Right ventricle myocardium superior (tissue), 1 donor: Measurements from ENCODE around the gene ZNF653. TPM values are rescaled to one million over a fixed set of nuclear protein-coding genes. Genes with fewer than 3 reads are reported as not detected.
A peak's percentile ranks its signal among the peaks of the same experiment; 100 is the strongest.
"Not testable (repeated sequence)": the region's sequence is repeated elsewhere in the genome, so short reads cannot be mapped to it uniquely, and the experiment has no call there.

ENCODE experiments used
- ATAC-seq: fragments of 200-7000 bp; cut with Tn5 transposase; one replicate; pipeline ENCODE4 v1.9.1; 2020; ENCODE audit warnings: mild to moderate bottlenecking; ENCODE audit not compliant: poor library complexity
- DNase-seq: peaks from one replicate; pipeline ENCODE4 v3.0.0-alpha.2; 2020
- intact Hi-C: fragments of 100-400 bp; cut with DNase I; formaldehyde crosslinking; loops from one replicate; pipeline ENCODE4 v1.11.2; 2022
- total RNA-seq: library from RNA; stranded (reverse); fragmentation: NEBNext Ultra II Directional; extraction: Animal tissue kit (Norgen Biotek cat#: 25700); gene quantifications from one replicate; pipeline ENCODE4 v1.2.1, GENCODE V29; 2021
- donor health status: DM: no; HTN: yes; CAD: no; lungs with severe emphysema.

Gene ZNF653
- total RNA-seq, 1 donor from 2014 or later = 2.9 TPM

DNA sequence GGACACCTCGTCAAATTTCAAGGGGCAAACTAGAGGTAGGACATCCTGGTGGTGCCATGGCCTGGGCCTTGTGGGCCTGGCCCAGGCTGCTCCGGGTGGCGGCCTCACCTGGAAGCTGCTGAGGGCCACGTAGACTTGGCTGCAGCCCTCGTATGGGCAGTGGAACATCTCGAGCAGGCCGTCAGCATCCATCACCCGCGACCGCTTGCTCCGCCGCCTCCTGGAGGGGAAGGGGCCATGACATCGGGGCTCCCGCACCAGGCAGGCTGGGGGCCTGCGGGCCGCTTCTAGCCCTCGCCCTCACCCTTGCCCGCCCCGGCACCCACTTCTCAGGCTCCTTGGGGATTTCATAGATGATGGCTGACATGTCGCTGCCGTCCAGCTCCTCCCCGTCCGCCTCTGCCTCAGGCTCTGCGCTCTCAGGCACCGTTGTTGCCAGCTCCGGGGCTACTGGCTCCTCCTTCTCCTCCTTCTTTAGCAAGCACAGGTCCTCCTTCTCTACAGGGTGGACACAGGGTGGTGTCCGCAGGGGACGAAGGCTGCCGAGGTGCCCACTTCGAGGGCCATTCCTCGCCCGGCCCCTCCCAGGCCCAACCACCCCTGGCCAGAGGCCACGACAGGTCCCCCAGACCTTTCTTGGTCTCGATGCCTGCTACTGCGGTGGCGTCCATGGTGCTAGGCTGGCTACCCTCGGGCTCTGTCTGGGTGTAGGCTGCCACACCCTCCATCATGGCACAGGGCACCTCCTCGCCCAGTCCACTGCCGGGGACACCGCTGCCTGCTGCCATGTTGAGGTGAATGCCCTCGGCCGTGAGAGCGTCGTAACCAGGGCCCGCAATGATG lies 18.8 kb downstream of the ZNF653 start:
- ATAC-seq (no peak), DNase-seq (no peak)
- intact Hi-C loops = no loop called here

DNA sequence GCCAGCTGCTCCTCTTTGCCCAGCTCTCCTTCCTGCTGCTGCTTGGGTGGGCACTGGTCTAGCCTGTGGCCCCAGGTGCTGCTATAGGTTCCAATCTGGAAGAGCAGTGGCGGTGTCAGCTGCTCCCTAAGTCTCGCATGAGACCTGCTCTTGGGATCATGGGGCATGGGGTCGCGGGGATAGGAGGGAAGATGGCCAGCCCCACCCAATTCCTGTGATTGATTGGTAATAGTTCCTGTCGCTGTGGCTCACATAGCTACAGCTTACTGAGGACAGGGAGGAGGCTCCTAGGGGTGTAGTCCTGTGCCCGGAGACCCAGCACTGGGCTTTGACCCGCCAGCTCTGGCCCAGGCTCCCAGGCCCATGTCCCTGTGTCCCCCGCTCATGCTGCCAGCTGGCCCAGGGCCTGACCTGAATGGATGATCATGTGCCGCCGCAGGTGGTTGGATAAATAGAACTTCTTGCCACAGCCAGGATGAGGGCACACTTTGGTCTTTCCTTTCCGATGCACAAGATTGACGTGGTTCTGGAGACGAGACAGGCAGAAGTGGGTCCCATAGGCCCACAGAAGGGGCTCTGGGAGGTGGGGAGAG lies 20.3 kb downstream of the ZNF653 start:
- no peak for ATAC-seq
- intact Hi-C loops = no loop called here
- DNase-seq = no peak

DNA sequence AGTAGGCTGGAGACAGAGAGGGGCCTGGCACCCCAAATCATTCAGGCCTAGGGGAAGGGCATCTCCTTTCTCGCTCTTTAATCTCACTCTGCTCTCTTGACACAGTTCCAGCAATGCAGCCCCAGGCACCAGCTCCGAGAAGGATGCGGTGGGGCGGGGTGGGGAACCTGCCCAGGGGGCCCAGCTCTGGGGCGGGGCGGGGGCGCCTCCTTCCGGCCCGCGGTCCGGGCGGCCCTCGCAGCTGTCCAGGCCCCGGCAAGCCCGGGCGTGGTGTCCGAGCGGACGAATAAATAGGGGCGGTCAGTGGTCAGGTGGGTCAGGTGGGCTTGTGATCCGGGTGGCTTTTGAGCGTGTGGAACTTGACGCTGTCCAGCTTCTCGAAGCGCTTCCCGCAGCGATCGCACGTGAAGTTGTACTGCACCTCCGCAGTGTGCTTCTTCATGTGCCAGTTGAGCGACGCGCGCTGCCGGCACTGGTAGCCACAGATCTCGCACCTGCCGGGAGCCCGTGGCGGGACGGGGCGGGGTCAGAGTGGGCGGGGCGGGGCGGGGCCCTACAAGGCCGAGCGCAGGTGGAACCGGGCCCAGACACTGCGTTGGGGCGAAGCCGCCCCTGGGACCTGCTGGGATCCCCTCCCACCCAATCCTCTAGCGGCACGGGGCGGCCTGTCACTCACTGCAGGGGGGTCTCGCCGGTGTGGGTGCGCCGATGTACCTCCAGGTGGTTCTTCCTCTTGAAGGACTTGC lies 22.1 kb downstream of the ZNF653 start:
- ATAC-seq (no peak), DNase-seq (no peak)
- intact Hi-C loops = no loop called here

DNA sequence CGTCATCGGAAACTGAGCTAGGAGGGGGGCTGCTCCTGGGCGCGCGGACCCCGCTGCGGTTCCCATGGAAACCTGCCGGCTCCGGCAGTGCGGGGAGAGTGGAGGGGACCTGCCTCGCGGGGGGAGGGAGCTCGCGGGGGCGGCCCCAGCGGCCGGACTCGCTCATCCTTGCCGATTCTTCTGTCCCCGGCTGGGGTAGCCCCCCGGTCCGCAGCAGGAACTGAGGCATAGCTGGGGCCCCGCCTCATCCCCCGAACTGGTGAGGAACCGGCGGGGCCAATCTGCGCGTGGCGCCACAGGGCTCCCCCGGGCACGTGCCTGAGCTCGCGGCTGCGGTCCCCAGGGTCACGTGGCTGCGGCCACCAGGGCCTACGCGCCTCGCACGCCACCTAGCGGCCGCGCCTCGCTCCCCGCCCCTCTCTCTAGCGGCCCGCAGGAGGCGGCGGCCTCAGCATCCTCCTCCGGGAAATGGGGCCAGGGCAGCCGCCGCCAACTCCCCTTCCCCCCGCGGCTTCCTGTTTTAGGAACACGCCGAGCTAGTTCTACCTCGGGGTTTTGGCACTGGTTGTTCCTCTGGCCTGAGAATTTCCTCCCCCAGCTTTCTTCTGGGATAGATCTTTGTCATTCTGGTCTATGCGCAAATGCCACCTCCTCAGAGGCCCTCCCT lies 23.1 kb downstream of the ZNF653 start:
- intact Hi-C loops = no loop called here
- peak; percentile 93 for ATAC-seq
- peak; percentile 93 for DNase-seq

DNA sequence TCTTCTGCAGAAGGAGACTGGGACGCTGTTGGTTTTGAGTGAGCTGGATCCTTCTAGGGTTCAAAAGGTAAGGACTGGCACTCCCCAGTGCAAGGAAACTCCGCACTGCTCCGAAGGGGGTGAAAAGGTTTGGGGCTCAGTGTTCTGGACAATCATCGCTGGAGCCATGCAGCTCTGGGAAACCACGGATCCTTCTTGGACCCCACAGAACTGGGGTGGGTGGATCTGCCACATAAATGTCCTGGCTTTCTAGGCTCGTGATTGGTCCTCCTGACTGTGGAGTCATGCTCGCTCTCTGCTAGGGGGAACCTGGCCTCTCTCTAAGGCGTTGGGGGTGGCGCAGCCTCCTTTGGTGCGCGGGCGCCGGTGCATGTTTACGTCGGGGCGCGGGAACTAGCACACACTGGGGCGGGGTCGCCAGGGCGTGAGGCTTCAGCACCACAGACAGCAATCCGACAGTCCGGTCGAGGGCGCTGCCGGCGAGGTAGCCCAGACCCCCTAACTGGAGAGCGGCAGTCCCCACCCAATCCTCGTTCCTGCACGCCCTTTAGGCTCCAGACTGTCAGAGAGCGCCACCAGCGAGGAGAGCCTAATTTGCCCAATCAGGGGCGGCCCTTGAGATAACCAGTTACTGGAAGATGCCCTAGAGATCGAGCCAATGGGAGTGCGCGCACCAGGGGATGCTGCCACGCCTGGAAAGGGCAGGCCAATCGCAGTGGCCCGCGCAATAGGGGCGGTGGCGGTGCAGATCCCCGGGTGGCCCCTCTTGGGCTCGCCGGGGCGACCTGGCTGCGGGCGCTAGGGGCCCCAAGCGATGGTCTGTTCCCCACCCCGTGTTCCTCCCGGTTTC lies 23.9 kb downstream of the ZNF653 start:
- intact Hi-C loops = no loop called here

DNA sequence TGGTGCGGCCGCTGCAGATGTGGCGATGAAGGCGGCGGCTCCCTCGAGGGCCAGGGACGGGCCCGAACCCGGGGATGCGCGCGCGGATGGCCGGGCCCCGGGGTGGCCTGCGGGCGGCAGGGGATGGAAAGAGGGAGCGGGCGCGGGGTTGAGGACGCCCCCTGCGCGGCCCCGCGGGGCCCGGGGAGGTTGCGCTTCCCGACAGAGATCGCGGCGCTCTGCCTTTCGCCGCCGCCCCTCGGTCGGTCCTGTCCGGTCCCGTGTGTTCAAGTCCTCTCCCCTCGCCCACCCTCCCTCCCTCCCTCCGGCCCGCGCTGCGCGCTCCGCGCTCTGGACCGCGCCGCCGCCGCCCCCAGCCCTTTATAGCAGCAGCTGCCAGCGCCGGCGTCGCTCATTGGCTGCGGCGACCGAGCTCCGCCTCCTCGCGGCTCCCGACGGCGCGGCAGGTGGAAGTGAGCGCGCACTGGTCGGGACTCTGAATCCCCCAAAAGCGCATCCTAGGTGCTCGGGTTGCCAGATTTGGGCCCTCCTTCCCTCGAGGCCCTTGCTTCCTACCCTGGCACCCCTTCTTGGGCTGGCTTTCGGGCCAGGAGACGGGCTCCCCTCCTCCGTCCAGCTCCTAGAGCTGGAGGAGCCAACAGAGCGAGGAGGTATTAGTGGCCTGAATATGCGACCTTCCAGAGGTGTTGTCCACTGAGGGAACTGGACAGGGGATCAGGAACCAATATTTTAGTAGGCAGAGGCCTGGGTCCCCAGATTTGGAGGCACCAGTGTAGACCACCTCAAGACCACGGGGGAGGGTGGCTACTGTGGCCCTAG lies 24.7 kb downstream of the ZNF653 start, which contains the start of gene ELAVL3:
Gene ELAVL3 (minus strand): TSS at position 332 of the 819 bp plus-strand sequence. CDS start 438 bp downstream, outside the sequence.
- intact Hi-C loops = no loop called here
- ATAC-seq (no peak), DNase-seq (no peak)

More for the DNA sequence above, 23.9 kb downstream of the ZNF653 start:
- DNase-seq (peak; percentile 83), ATAC-seq (peak; percentile 76)

GRCh38 chr19:11479898-11480714 lies 25.5 kb downstream of the ZNF653 start:
- DNase-seq (no peak), ATAC-seq (no peak)
- intact Hi-C loops = no loop called here

GRCh38 chr19:11479090-11479897 lies 26.3 kb downstream of the ZNF653 start:
- intact Hi-C loops = no loop called here
- DNase-seq = no peak
- ATAC-seq = peak; percentile 5

GRCh38 chr19:11478167-11479089 lies 27.2 kb downstream of the ZNF653 start:
- DNase-seq (no peak), ATAC-seq (no peak)
- intact Hi-C loops = no loop called here

- intact Hi-C loops = no loop called here
- DNase-seq (no peak), ATAC-seq (no peak)
These were observed 29.8 kb downstream of the ZNF653 start for GRCh38 chr19:11475861-11476260.

- intact Hi-C loops, ATAC-seq, DNase-seq: not testable (repeated sequence)
These were observed 30.3 kb downstream of the ZNF653 start for GRCh38 chr19:11475343-11475742.

DNA sequence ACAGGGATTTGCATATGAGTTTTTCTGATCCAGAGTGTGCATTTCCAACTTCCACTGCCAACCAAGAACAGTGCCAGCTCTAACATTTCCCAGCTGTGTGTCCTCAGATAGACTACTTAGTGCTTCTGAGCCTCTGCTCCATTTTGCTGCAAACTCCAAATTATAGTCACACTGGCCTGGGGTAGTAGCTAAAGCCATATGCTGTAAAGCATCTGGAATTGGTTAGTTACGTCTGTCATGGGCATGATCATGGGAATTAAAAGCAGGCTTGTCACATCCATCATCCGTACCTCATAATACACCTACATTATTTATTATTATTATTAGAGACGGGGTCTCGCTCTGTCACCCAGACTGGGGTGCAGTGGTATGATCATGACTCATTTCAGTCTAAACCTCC lies 31.9 kb downstream of the ZNF653 start:
- no peak for DNase-seq
- ATAC-seq = no peak
- intact Hi-C loops = no loop called here

DNA sequence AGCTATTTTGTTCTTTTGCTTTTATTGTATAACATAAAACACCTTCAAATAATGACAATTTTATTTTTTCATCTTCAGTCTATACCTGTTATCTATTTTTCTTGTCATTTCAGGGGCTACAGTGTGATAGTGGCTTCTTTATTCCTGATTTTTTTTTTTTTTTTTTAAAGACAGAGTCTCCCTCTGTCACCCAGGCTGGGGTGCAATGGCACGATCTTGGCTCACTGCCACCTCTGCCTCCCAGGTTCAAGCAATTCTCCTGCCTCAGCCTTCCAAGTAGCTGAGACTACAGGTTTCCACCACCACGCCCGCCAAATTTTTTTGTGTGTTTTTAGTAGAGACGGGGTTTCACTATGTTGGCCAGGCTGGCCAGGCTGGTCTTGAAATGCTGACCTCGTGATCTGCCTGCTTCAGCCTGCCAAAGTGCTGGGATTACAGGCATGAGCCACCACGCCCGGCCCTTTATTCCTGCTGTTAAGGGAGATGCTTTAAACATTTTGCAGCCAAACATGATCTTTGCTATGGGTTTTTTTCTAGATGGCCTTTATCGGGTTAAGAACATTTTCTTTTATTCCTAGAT lies 37.3 kb downstream of the ZNF653 start:
- intact Hi-C loops, ATAC-seq, DNase-seq: not testable (repeated sequence)

- ATAC-seq = no peak
- no peak for DNase-seq
- intact Hi-C loops = no loop called here
These were observed 40.0 kb downstream of the ZNF653 start for GRCh38 chr19:11465600-11465999.
